ENCODE data around the gene CABP7. TPM values are rescaled to one million over a fixed set of nuclear protein-coding genes. Genes with fewer than 3 reads are reported as not detected.

Gene CABP7
- total RNA-seq, 4 donors from 2014 or later: 0.48 TPM; not detected in 3

DNA sequence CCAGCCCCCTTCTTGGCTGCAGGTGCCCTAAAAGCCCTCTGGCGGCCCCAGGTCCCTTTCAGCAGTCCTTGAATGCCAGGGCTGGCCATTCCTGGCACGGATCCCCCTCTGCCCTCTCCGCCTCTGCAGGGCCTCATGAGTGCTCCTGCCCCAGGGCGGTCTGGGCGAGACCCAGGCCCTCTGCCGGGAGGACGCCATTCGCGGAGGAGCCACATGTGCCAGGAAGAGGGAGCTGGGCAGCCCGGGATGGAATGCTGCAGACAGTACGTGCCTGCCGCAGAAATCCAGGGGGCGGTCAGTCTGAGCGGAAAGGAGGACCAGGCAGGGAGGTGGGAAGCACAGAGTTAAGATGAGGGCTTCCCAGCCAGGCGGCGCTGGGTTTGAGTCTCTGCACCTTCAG is 2.8 kb downstream of the CABP7 start:
- H3K4me1 ChIP-seq: peaks cover 14% of the 10 kb centered on the region
- peaks cover 59% of the 10 kb centered on the region for H3K27me3 ChIP-seq
- no peak overlapping the region for H3K27ac ChIP-seq
- TF ChIP-seq POLR2A (IDR thresholded peaks at IDR 0.05) (no peak), POLR2AphosphoS5 (IDR thresholded peaks at IDR 0.05) (no peak), EP300 (IDR thresholded peaks at IDR 0.05) (no peak)
- TF ChIP-seq, protein P1, sequence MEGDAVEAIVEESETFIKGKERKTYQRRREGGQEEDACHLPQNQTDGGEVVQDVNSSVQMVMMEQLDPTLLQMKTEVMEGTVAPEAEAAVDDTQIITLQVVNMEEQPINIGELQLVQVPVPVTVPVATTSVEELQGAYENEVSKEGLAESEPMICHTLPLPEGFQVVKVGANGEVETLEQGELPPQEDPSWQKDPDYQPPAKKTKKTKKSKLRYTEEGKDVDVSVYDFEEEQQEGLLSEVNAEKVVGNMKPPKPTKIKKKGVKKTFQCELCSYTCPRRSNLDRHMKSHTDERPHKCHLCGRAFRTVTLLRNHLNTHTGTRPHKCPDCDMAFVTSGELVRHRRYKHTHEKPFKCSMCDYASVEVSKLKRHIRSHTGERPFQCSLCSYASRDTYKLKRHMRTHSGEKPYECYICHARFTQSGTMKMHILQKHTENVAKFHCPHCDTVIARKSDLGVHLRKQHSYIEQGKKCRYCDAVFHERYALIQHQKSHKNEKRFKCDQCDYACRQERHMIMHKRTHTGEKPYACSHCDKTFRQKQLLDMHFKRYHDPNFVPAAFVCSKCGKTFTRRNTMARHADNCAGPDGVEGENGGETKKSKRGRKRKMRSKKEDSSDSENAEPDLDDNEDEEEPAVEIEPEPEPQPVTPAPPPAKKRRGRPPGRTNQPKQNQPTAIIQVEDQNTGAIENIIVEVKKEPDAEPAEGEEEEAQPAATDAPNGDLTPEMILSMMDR (IDR thresholded peaks at IDR 0.05): no peak
- no peak overlapping the region for H3K4me3 ChIP-seq
- WGBS: 83% methylated on average over 9 of the region's 16 CpGs
- no peaks in the 10 kb centered on the region for H3K9me3 ChIP-seq
- H3K36me3 ChIP-seq: no peaks in the 10 kb centered on the region
- DNase-seq (ENCODE audit: low spot score in 2 of 2): no peak

- no peak for DNase-seq (ENCODE audit: low spot score in 2 of 2)
- TF ChIP-seq EP300 (IDR thresholded peaks at IDR 0.05) (no peak), POLR2A (IDR thresholded peaks at IDR 0.05) (no peak)
- TF ChIP-seq, protein P1 (IDR thresholded peaks at IDR 0.05): no peak
- Histone ChIP-seq H3K27me3 (peaks cover 49% of the 10 kb centered on the region), H3K4me1 (peaks cover 14% of the 10 kb centered on the region), H3K27ac (no peak overlapping the region), H3K36me3 (no peaks in the 10 kb centered on the region), H3K4me3 (no peak overlapping the region), H3K9me3 (no peaks in the 10 kb centered on the region)
- 86% methylated on average over 10 of the region's 10 CpGs for WGBS
Observed at GRCh38 chr22:29723766-29724165, 4.0 kb downstream of the CABP7 start.

DNA sequence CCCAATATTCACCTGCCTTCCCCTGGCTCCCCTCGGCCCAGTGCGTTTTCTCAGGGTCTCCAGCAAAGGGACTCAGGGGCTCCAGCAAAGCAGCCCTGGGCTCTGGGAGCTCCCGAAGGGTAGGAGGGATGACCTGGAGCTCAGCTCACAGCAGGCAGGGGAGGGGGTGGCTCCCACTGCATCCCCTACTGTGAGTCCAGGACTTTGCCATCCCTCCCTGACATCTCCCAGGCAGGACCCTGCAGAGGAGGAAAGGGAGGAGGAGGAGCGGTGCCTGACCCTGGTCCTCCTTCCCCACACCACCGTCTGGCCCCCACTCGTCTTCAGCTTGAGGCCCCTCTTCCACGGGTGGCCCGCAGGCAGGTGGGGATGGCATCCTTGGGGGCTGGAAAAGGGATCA is 5.0 kb downstream of the CABP7 start:
- peaks cover 9% of the 10 kb centered on the region for H3K4me1 ChIP-seq
- peaks cover 4% of the 10 kb centered on the region for H3K36me3 ChIP-seq
- no peak for DNase-seq (ENCODE audit: low spot score in 2 of 2)
- H3K27ac ChIP-seq: no peak overlapping the region
- TF ChIP-seq, protein P1 (IDR thresholded peaks at IDR 0.05): no peak
- TF ChIP-seq POLR2AphosphoS5 (IDR thresholded peaks at IDR 0.05): no peak
- no peak for TF ChIP-seq EP300 (IDR thresholded peaks at IDR 0.05)
- no peak for TF ChIP-seq POLR2A (IDR thresholded peaks at IDR 0.05)
- H3K4me3 ChIP-seq: no peak overlapping the region
- 74% methylated on average over 8 of the region's 8 CpGs for WGBS
- H3K27me3 ChIP-seq: peaks cover 38% of the 10 kb centered on the region
- H3K9me3 ChIP-seq: no peaks in the 10 kb centered on the region

DNA sequence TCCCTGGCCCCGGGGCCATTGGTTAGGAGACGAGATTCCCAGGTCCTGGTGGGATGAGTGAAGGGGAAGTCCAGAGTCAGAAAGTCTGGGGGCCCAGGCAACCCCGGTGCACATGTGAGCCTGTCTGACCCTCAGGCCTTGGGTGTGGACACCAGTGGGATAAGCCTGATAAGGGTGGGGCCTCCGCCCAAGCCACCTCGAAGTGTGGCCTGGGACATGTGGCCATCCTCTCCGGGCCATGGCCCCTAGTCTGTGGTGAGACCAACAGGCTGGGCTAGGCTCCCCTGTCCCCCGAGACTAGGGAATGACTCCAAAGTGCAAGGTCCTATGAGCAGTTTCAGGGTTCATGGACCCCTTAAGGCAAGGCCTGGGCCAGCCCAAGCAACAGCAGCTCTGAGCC is 6.3 kb downstream of the CABP7 start:
- WGBS: no CpG with 5 or more reads among the region's 7 CpGs
- TF ChIP-seq POLR2AphosphoS5 (IDR thresholded peaks at IDR 0.05): no peak
- TF ChIP-seq, protein P1 (IDR thresholded peaks at IDR 0.05): no peak
- TF ChIP-seq POLR2A (IDR thresholded peaks at IDR 0.05): no peak
- no peak for TF ChIP-seq EP300 (IDR thresholded peaks at IDR 0.05)

GRCh38 chr22:29726512-29727130 is 6.8 kb downstream of the CABP7 start:
- no peak overlapping the region for H3K4me3 ChIP-seq
- no peak for DNase-seq (ENCODE audit: low spot score in 2 of 2)
- H3K9me3 ChIP-seq: no peaks in the 10 kb centered on the region
- no peak for TF ChIP-seq EP300 (IDR thresholded peaks at IDR 0.05)
- TF ChIP-seq POLR2AphosphoS5 (IDR thresholded peaks at IDR 0.05): no peak
- TF ChIP-seq POLR2A (IDR thresholded peaks at IDR 0.05): no peak
- peaks cover 13% of the 10 kb centered on the region for H3K36me3 ChIP-seq
- H3K27ac ChIP-seq: no peak overlapping the region
- no peaks in the 10 kb centered on the region for H3K4me1 ChIP-seq
- 47% methylated on average over 7 of the region's 15 CpGs for WGBS
- H3K27me3 ChIP-seq: peaks cover 21% of the 10 kb centered on the region

More for the DNA sequence above, 6.3 kb downstream of the CABP7 start:
- peaks cover 12% of the 10 kb centered on the region for H3K36me3 ChIP-seq
- H3K9me3 ChIP-seq: no peaks in the 10 kb centered on the region
- H3K27ac ChIP-seq: no peak overlapping the region
- H3K4me1 ChIP-seq: no peaks in the 10 kb centered on the region
- DNase-seq (ENCODE audit: low spot score in 2 of 2): no peak
- no peak overlapping the region for H3K4me3 ChIP-seq
- peaks cover 27% of the 10 kb centered on the region for H3K27me3 ChIP-seq

DNA sequence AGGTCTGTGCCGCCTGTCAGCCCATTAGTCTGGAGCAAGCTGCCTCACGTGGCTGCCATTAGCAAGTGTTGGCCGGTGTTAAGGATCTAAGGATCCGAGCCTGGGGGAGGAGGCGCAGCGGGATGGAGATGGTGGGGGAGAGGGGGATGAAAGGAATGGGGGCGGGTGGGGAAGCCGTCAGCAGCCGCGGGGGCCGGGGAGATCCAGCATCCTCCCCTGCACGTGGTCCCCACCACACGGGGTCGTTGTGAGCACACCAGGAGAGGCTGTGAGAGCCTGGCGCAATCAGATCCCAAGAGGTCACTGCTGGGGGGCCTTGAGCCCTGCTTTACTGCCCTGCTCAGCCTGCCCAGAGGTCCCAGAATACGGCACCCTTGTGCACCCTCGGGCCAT is 7.3 kb downstream of the CABP7 start:
- TF ChIP-seq POLR2AphosphoS5 (IDR thresholded peaks at IDR 0.05): no peak
- TF ChIP-seq, protein P1 (IDR thresholded peaks at IDR 0.05): peak in 1 of 2 donors; percentile 21
- no peak overlapping the region for H3K27ac ChIP-seq
- WGBS: 10% methylated on average over 5 of the region's 17 CpGs
- no peak overlapping the region for H3K4me3 ChIP-seq
- peaks cover 16% of the 10 kb centered on the region for H3K27me3 ChIP-seq
- no peak for DNase-seq (ENCODE audit: low spot score in 2 of 2)
- no peaks in the 10 kb centered on the region for H3K9me3 ChIP-seq
- no peaks in the 10 kb centered on the region for H3K4me1 ChIP-seq
- peaks cover 13% of the 10 kb centered on the region for H3K36me3 ChIP-seq

Data from suprapubic skin (tissue), 4 donors.